Cardiac septum (tissue), 1 donor: ENCODE measurements around the gene MARCHF2. TPM values are rescaled to one million over a fixed set of nuclear protein-coding genes. Genes with fewer than 3 reads are reported as not detected.

Experiments used
- DNase-seq: peaks from one replicate; pipeline ENCODE4 v3.0.0-alpha.2; 2020; ENCODE audit warnings: low spot score
- intact Hi-C: fragments of 100-400 bp; cut with DNase I; formaldehyde crosslinking; loops from one replicate; pipeline ENCODE4 v1.14.0; 2022
- total RNA-seq: library from RNA; stranded (reverse); fragmentation: NEBNext Ultra II Directional; extraction: Animal tissue kit (Norgen Biotek cat#: 25700); gene quantifications from one replicate; pipeline ENCODE4 v1.2.1, GENCODE V29; 2021
- donor health status: DM: no; HTN: no; CAD: no.

Gene MARCHF2
- total RNA-seq, 1 donor from 2014 or later: 84.3 TPM

- intact Hi-C loops: no loop called here
- DNase-seq: no peak
Measured at GRCh38 chr19:8463365-8463764, 50.3 kb downstream of the MARCHF2 start.

GRCh38 chr19:8466018-8466417 lies 52.9 kb downstream of the MARCHF2 start:
- intact Hi-C loops: no loop called here
- DNase-seq: no peak

- DNase-seq: no peak
- intact Hi-C loops: no loop called here
Measured at GRCh38 chr19:8468124-8468523, 55.0 kb downstream of the MARCHF2 start.

GRCh38 chr19:8468761-8469373 lies 55.8 kb downstream of the MARCHF2 start:
- intact Hi-C loops: no loop called here
- no peak for DNase-seq

GRCh38 chr19:8469613-8470368 lies 56.7 kb downstream of the MARCHF2 start:
- intact Hi-C loops: no loop called here
- DNase-seq: no peak

GRCh38 chr19:8473648-8474476 lies 60.8 kb downstream of the MARCHF2 start:
- no peak for DNase-seq
- intact Hi-C loops: no loop called here

- intact Hi-C loops: no loop called here
- DNase-seq: no peak
Measured at GRCh38 chr19:8475005-8475404, 61.9 kb downstream of the MARCHF2 start.

GRCh38 chr19:8476524-8476923 lies 63.4 kb downstream of the MARCHF2 start:
- intact Hi-C loops: no loop called here
- DNase-seq: no peak

GRCh38 chr19:8477889-8478288 lies 64.8 kb downstream of the MARCHF2 start:
- DNase-seq: no peak
- intact Hi-C loops: no loop called here

GRCh38 chr19:8478598-8478997 lies 65.5 kb downstream of the MARCHF2 start:
- DNase-seq: no peak
- intact Hi-C loops: no loop called here

GRCh38 chr19:8481201-8481600 lies 68.1 kb downstream of the MARCHF2 start:
- DNase-seq: no peak
- intact Hi-C loops: no loop called here

GRCh38 chr19:8481616-8482015 lies 68.5 kb downstream of the MARCHF2 start:
- DNase-seq: no peak

GRCh38 chr19:8482696-8483095 lies 69.6 kb downstream of the MARCHF2 start:
- no peak for DNase-seq
- intact Hi-C loops: no loop called here

More at GRCh38 chr19:8481616-8482015, 68.5 kb downstream of the MARCHF2 start:
- intact Hi-C loops: no loop called here

- intact Hi-C loops: no loop called here
Measured at GRCh38 chr19:8483165-8483564, 70.1 kb downstream of the MARCHF2 start.

GRCh38 chr19:8484331-8484894 lies 71.3 kb downstream of the MARCHF2 start:
- peak; percentile 83 for DNase-seq
- intact Hi-C loops: no loop called here

More at GRCh38 chr19:8483165-8483564, 70.1 kb downstream of the MARCHF2 start:
- no peak for DNase-seq

- DNase-seq: peak; percentile 57
- intact Hi-C loops: no loop called here
Measured at GRCh38 chr19:8485561-8486371, 72.7 kb downstream of the MARCHF2 start.

- peak; percentile 39 for DNase-seq
- intact Hi-C loops: no loop called here
Measured at GRCh38 chr19:8486661-8487136, 73.6 kb downstream of the MARCHF2 start.

- DNase-seq: peak; percentile 91
- intact Hi-C loops: no loop called here
Measured at GRCh38 chr19:8487137-8487851, 74.2 kb downstream of the MARCHF2 start.
